Esophagus muscularis mucosa (tissue), 4 donors: ENCODE results near the gene P4HB. TPM values are rescaled to one million over a fixed set of nuclear protein-coding genes. Genes with fewer than 3 reads are reported as not detected.

Experiments used
- DNase-seq: peaks from one replicate; pipeline ENCODE4 v3.0.0-alpha.2; 2017; ENCODE audit errors: extremely low spot score
- H3K27ac ChIP-seq, 4 donors: fragments of 200-600 bp; sonication (generic); replicated peaks in 1 of 4; 1 replicate in 3 of 4; 2 replicates in 1 of 4; pipeline ENCODE4 v1.5.1; 2016 to 2019; ENCODE audit warnings: mild to moderate bottlenecking in 1 of 4
- H3K27me3 ChIP-seq, 4 donors: fragments of 200-600 bp; sonication (generic); one replicate each; pipeline versions ENCODE4 v1.5.1 to v1.6.0; 2016 to 2019
- H3K36me3 ChIP-seq, 4 donors: fragments of 200-600 bp; sonication (generic); one replicate each; pipeline ENCODE4 v1.5.1; 2016 to 2019
- H3K4me1 ChIP-seq, 4 donors: fragments of 200-600 bp; sonication (generic); one replicate each; pipeline ENCODE4 v1.5.1; 2016 to 2019
- H3K4me3 ChIP-seq, 4 donors: fragments of 200-600 bp; sonication (generic); 1 replicate in 2 of 4; 2 replicates in 2 of 4; pipeline ENCODE4 v1.5.1; 2016 to 2019; ENCODE audit warnings: mild to moderate bottlenecking in 4 of 4, moderate library complexity in 1 of 4
- H3K9me3 ChIP-seq, 4 donors: fragments of 200-600 bp; sonication (generic); 1 replicate in 3 of 4; 2 replicates in 1 of 4; pipeline ENCODE4 v1.5.1; 2016 to 2019
- CTCF ChIP-seq, 3 experiments: fragments of 200-600 bp in 2 of 3; fragments of 450-650 bp in 1 of 3; sonication (generic) in 2 of 3; IDR thresholded peaks; one replicate each; pipeline ENCODE4 v1.5.1; 2017 to 2019; ENCODE audit warnings: antibody characterized with exemption in 3 of 3, mild to moderate bottlenecking in 2 of 3, moderate library complexity in 1 of 3
- EP300 ChIP-seq: sonication (generic); formaldehyde crosslinking; IDR thresholded peaks from one replicate; pipeline ENCODE4 v1.6.1; 2017; ENCODE audit warnings: antibody characterized with exemption
- POLR2A ChIP-seq: fragments of 450-650 bp; IDR thresholded peaks from one replicate; pipeline ENCODE4 v1.6.1; 2017; ENCODE audit warnings: antibody characterized with exemption, moderate library complexity, mild to moderate bottlenecking, low read depth
- POLR2AphosphoS5 ChIP-seq, 2 donors: sonication (generic); formaldehyde crosslinking; IDR thresholded peaks; one replicate each; pipeline ENCODE4 v1.6.1; 2017; ENCODE audit warnings: antibody characterized with exemption in 2 of 2
- whole genome bisulfite sequencing: methylation state at CpG from one replicate; pipeline ENCODE4 v1.1.5; 2018; 5-methylcytosine and 5-hydroxymethylcytosine counted together
- intact Hi-C: fragments of 100-400 bp; cut with DNase I; formaldehyde crosslinking; loops from one replicate; pipeline ENCODE4 v1.15.1; 2023
- total RNA-seq, 4 donors: library from RNA; depleted of rRNA; stranded (reverse); fragments of >200 nt; gene quantifications; one replicate each; pipeline versions ENCODE4 v1.1.0 to v1.2.1, GENCODE V29; 2016

Gene P4HB
- total RNA-seq, 4 donors from 2014 or later = 269 to 334 (median 313) TPM

GRCh38 chr17:81808778-81809555 is 51.4 kb downstream of the P4HB start:
- no peak overlapping the region for H3K27ac ChIP-seq
- intact Hi-C loops = no loop called here
- H3K9me3 ChIP-seq = no peaks in the 10 kb centered on the region
- 67% methylated on average over 15 of the region's 20 CpGs for WGBS
- no peak overlapping the region for H3K4me3 ChIP-seq
- H3K4me1 ChIP-seq = peaks cover 8 to 13% (median 13%) of the 10 kb centered on the region in 4 donors
- no peak for TF ChIP-seq POLR2A
- TF ChIP-seq EP300 = no peak
- no peak for TF ChIP-seq POLR2AphosphoS5 (IDR thresholded peaks at IDR 0.05)
- TF ChIP-seq CTCF (IDR thresholded peaks at IDR 0.05) = no peak
- peaks cover 0 to 97% (median 28%) of the 10 kb centered on the region in 4 donors for H3K27me3 ChIP-seq
- DNase-seq = no peak
- H3K36me3 ChIP-seq = no peaks in the 10 kb centered on the region

- no peak overlapping the region for H3K4me3 ChIP-seq
- DNase-seq = no peak
- H3K36me3 ChIP-seq = no peaks in the 10 kb centered on the region
- H3K4me1 ChIP-seq = peaks cover 12 to 24% (median 20%) of the 10 kb centered on the region in 4 donors
- H3K9me3 ChIP-seq = no peaks in the 10 kb centered on the region
- intact Hi-C loops = no loop called here
- 80% methylated on average over 1 of the region's 13 CpGs for WGBS
- H3K27ac ChIP-seq = no peak overlapping the region
- no peak for TF ChIP-seq EP300
- H3K27me3 ChIP-seq = peaks cover 0 to 97% (median 38%) of the 10 kb centered on the region in 4 donors
Observed at GRCh38 chr17:81807839-81808238, 52.5 kb downstream of the P4HB start.

- no peak for DNase-seq
- Histone ChIP-seq H3K27me3 (peaks cover 0 to 97% (median 44%) of the 10 kb centered on the region in 4 donors), H3K9me3 (no peaks in the 10 kb centered on the region), H3K36me3 (no peaks in the 10 kb centered on the region), H3K27ac (no peak overlapping the region), H3K4me3 (no peak overlapping the region), H3K4me1 (peaks cover 12 to 24% (median 20%) of the 10 kb centered on the region in 4 donors)
- TF ChIP-seq POLR2A = no peak
- no peak for TF ChIP-seq EP300
- WGBS = 60% methylated on average over 11 of the region's 18 CpGs
- intact Hi-C loops = no loop called here
Observed at GRCh38 chr17:81807210-81807719, 53.1 kb downstream of the P4HB start.

GRCh38 chr17:81806461-81807209 is 53.7 kb downstream of the P4HB start:
- intact Hi-C loops = no loop called here
- Histone ChIP-seq H3K27ac (no peak overlapping the region), H3K27me3 (peaks cover 0 to 97% (median 48%) of the 10 kb centered on the region in 4 donors), H3K4me3 (no peak overlapping the region), H3K36me3 (no peaks in the 10 kb centered on the region), H3K9me3 (no peaks in the 10 kb centered on the region), H3K4me1 (peaks cover 12 to 24% (median 20%) of the 10 kb centered on the region in 4 donors)
- TF ChIP-seq POLR2A (no peak), CTCF (IDR thresholded peaks at IDR 0.05) (no peak), EP300 (no peak), POLR2AphosphoS5 (IDR thresholded peaks at IDR 0.05) (no peak)
- 33% methylated on average over 11 of the region's 23 CpGs for WGBS
- no peak for DNase-seq

- Histone ChIP-seq H3K9me3 (no peaks in the 10 kb centered on the region), H3K4me1 (peaks cover 12 to 24% (median 20%) of the 10 kb centered on the region in 4 donors), H3K27me3 (peaks cover 0 to 97% (median 47%) of the 10 kb centered on the region in 4 donors), H3K4me3 (no peak overlapping the region), H3K27ac (no peak overlapping the region), H3K36me3 (no peaks in the 10 kb centered on the region)
- TF ChIP-seq CTCF (IDR thresholded peaks at IDR 0.05) = no peak
- no peak for DNase-seq
- intact Hi-C loops = no loop called here
- WGBS = 70% methylated on average over 14 of the region's 18 CpGs
Observed at GRCh38 chr17:81805707-81806460, 54.5 kb downstream of the P4HB start.
